ENCODE data around the gene RASAL1. TPM values are rescaled to one million over a fixed set of nuclear protein-coding genes. Genes with fewer than 3 reads are reported as not detected.
"Not testable (repeated sequence)": the region's sequence is repeated elsewhere in the genome, so short reads cannot be mapped to it uniquely, and the experiment has no call there.

RASAL1 gene
- polyA plus RNA-seq, 12 donors, result 0.03 to 0.39 (median 0.09) TPM; not detected in 4

DNA sequence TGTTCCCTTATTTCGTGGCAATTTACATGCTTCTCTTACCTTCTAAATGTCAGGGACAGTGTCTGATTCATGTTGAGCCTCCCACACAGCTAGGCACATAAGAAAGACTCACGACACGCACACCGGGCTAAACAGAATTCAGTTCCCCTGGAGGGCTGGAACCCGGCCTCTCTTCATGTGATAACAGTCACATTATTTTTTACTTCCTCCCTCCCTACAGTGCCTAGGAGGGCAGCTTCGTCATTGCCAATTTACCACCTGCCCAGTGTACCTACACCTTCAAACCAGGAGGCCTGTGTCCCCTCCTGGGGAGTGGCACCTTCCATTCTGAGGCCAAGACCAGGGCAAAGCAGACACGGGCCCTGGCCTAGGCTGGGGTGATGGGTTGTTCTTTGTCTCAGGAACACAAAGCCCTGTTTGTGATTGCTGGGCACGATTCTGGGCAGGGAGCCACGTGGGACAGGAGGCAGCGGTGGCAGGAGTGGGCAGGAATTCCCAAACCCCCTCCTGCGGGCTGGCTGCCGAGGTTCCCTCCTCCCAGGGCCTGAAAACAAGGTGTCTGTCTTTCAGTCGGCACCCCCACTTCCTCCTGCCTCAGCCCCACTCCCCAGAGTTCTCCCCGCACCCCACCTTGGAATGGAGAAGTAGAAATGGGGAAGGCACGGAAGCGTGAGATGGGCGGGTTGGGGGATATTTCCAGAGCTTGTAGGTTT lies 6.8 kb upstream of the RASAL1 start:
- no peak for DNase-seq

GRCh38 chr12:113141716-113142115 lies 6.2 kb upstream of the RASAL1 start:
- DNase-seq, result not testable (repeated sequence)

DNA sequence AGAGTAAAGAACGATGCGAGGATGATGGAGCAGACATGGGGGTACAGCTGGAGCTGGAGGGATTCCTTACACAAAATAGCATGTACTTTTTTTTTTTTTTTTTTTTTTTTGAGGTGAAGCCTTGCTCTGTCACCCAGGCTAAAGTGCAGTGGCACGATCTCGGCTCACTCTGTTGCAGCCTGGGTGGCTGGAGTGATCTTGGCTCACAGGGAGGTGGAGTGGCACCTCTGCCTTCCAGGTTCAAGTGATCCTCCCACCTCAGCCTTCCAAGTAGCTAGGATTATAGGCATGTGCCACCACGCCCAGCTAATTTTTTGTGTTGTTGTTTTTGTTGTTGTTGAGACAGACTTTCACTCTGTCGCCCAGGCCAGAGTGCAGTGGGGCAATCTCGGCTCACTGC lies 5.1 kb upstream of the RASAL1 start:
- no peak for DNase-seq

- no peak for DNase-seq
These were observed 3.3 kb upstream of the RASAL1 start for GRCh38 chr12:113138826-113139225.

- no peak for DNase-seq
These were observed 2.6 kb upstream of the RASAL1 start for GRCh38 chr12:113137861-113138783.

DNA sequence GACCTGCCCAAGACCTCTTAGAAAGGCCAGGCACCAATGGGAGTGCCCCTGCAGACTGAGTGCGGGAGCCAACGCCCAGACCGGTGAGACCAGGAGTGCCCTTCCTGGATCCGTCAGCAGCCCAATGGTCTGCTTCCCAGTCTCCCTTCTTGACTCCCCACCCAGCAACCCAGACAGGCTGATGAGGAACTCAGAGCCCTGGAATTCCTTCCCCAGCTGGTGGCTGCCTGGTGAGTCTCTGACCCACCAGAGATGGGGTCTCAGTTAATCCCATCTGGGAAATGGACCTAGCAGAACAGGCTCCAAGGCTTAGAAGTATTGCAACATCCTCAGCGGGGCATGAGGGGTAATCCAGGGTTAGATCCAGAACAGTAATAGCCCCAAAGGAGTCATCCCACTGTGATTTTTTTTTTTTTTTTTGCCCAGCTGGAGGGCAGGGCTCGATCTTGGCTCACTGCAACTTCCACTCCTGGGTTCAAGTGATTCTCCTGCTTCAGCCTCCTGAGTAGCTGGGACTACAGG lies 1.5 kb upstream of the RASAL1 start:
- no peak for DNase-seq

- no peak for DNase-seq
These were observed 798 bp upstream of the RASAL1 start for GRCh38 chr12:113136128-113136989.

- DNase-seq, result no peak
These were observed 1.0 kb downstream of the RASAL1 start for GRCh38 chr12:113134521-113134951.

DNA sequence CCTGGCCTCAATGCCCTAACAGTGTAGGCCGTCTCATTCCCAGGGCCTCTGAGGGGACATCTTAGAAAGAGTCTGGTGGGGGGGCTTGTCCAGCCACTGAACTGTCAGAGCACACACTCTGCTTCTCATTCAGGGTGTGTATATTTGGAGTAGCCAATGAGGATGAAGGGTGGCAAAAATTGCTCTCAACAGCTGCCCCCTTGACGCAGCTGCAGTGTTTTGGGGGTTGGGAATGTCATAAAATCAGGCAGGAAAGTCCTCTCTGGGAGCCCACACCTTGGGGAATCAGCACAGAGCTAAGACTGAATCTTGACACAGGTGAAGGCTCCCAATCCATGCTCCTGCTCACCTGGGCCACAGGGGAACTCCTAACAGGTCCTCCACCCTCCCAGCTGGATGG lies 1.5 kb downstream of the RASAL1 start:
- no peak for DNase-seq

GRCh38 chr12:113133666-113134065 lies 1.9 kb downstream of the RASAL1 start:
- DNase-seq, result no peak

GRCh38 chr12:113133036-113133435 lies 2.5 kb downstream of the RASAL1 start:
- DNase-seq, result no peak

DNA sequence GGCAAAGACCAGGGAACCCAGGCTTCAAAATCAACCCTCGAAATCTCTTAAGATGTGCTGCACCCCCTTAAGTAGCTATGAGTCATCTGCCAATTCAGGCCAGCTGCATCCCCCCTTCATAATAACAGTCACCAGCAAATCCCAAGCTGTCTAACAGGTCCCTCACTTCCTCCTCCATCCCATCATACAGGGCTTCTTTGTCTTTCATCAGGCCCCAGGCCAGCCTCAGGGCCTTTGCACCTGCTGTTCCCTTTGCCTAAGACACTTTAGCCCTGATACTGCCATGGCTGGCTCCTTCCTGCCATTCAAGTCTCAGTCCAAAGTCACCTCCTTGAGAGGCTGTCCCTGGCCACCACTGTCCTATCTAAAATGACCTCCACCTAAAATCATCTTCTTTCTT lies 4.0 kb downstream of the RASAL1 start:
- DNase-seq, result no peak

DNA sequence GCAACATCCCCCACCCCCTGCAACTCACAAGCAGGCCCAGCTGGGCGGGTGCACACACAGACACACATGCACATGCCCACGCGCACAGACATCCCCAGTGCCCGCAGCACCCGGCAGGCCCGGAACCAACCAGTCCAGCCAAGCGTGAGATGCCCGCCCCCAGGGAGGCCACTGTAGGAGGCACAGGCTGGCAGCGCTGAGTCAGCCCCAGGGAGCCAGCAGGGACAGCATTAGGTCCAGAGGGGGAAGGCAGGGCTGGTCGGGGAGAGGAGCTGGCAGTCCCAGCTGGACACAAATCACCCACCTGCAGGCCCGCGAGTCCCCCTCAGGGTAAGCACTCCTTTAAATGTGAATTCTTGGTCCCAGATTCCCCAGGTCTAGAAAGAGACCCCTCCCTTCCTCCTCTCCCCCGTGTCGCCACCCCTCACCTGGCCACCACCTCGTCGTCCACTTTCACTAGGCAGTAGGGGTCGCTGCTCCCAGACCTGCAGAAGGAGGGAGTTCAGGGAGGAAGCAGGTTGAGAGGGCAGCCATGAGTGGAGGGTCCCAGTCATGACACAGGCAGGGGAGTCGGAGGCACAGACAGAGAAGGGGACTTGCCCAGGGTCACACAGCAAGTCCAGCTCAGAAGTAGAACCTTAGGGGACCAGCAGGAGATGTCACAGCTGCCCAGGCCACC lies 5.0 kb downstream of the RASAL1 start:
- no peak for DNase-seq

- DNase-seq, result no peak
These were observed 5.7 kb downstream of the RASAL1 start for GRCh38 chr12:113129664-113130456.

DNA sequence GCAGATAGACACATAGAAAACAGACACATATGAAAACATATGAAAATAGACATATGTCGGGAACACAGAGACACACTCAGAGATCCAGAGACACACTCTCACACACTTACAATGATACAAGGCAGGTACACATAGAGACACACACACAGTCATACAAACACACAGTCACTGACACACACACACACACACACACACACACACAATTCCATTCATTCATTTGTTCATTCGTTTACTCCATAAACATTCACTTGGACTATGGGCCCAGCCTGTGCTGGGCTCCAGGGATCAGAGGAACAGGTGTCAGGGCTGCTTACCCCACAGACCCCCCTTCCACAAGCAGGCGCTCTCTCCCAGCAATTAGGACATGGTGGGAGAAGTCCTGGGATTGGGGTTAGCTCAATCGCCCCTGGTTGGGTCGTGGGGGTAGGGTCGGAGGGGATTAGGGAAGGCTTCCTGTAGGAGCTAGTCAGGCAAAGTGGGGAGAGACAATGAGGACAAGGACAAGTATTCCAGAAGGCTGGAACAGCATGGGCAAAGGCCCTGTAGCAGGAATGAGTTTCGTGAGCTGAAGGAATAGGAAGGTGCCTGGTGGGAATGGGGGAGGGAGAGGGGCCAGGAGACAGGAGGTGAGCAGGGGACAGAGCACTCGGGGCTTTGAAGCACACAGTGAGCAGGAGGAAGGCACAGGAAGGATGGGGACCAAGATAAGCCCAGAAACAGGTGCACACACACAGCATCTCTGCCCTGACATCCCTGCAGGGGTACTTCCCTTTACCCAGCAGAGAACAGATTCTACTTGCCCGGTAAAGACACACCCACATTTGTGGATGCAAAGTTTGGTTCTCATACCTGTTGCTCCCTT lies 6.5 kb downstream of the RASAL1 start:
- DNase-seq, result no peak

DNA sequence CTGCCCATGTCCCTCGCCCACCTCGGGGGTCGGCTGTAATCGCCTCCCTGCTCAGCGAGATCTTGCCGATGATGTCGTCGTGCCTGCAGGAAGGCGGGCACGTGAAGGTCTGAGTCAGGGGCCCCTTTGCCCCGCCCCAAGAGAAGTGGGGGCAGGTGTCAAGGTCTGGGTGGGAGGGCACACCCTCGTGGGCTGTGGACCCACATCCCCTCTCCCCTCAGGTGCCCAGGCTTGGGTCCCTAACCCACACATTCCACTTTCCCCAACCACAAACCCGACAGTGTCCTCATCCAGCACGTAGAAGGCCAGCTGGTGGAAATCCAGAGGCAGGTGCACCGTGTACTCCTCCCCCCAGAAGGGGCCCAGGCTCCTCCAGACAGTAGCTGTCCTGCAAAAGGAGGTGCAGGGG lies 7.8 kb downstream of the RASAL1 start:
- no peak for DNase-seq

- DNase-seq, result no peak
These were observed 14.7 kb downstream of the RASAL1 start for GRCh38 chr12:113120670-113121370.

GRCh38 chr12:113119980-113120669 lies 15.4 kb downstream of the RASAL1 start:
- DNase-seq, result no peak

All from muscle of arm (tissue), 12 donors.